Liver (tissue), 9 donors: ENCODE results near the gene FAN1. TPM values are rescaled to one million over a fixed set of nuclear protein-coding genes. Genes with fewer than 3 reads are reported as not detected.

Experiments used
- DNase-seq: peaks from one replicate; pipeline ENCODE4 v3.0.0-alpha.2; 2017; ENCODE audit warnings: low spot score
- H3K27ac ChIP-seq, 2 donors: one replicate each; pipeline ENCODE4 v1.7.0; 2013; ENCODE audit warnings: inconsistent platforms in 2 of 2, low read length in 2 of 2, control low read depth in 1 of 2, low read depth in 1 of 2, mild to moderate bottlenecking in 1 of 2
- H3K27me3 ChIP-seq, 4 donors: one replicate each; pipeline versions ENCODE4 v1.6.1 to v1.7.0; 2013; ENCODE audit warnings: low read length in 3 of 4, inconsistent platforms in 1 of 4, mild to moderate bottlenecking in 1 of 4, moderate library complexity in 1 of 4; ENCODE audit not compliant: control insufficient read depth in 4 of 4, insufficient read depth in 4 of 4
- H3K36me3 ChIP-seq, 4 donors: one replicate each; pipeline versions ENCODE4 v1.6.1 to v1.7.0; 2013; ENCODE audit warnings: low read length in 3 of 4, mild to moderate bottlenecking in 3 of 4, low read depth in 1 of 4, moderate library complexity in 1 of 4; ENCODE audit not compliant: control insufficient read depth in 4 of 4, insufficient read depth in 3 of 4
- H3K4me1 ChIP-seq, 4 donors: one replicate each; pipeline versions ENCODE4 v1.6.1 to v1.7.0; 2013; ENCODE audit warnings: low read length in 3 of 4, mild to moderate bottlenecking in 3 of 4, moderate library complexity in 1 of 4; ENCODE audit not compliant: control insufficient read depth in 4 of 4, insufficient read depth in 4 of 4
- H3K4me3 ChIP-seq, 3 donors: one replicate each; pipeline versions ENCODE4 v1.6.1 to v1.7.0; 2013; ENCODE audit warnings: low read length in 3 of 3, control low read depth in 1 of 3, low read depth in 1 of 3, mild to moderate bottlenecking in 1 of 3
- H3K9ac ChIP-seq, 2 donors: one replicate each; pipeline ENCODE4 v1.7.0; 2013; ENCODE audit warnings: low read length in 2 of 2, mild to moderate bottlenecking in 2 of 2, moderate library complexity in 2 of 2, control low read depth in 1 of 2, low read depth in 1 of 2
- H3K9me3 ChIP-seq, 4 donors: one replicate each; pipeline versions ENCODE4 v1.6.1 to v1.7.0; 2013; ENCODE audit warnings: low read length in 3 of 4; ENCODE audit not compliant: control insufficient read depth in 4 of 4
- ATF3 ChIP-seq: IDR thresholded peaks from 2 replicates; pipeline ENCODE4 v1.6.1; 2016; ENCODE audit warnings: antibody characterized with exemption
- CTCF ChIP-seq: fragments of 150-350 bp; IDR thresholded peaks from 2 replicates; pipeline ENCODE4 v1.5.1; 2017; ENCODE audit warnings: improper control_type of control experiment, low read depth, low read length; ENCODE audit not compliant: missing input control
- EGR1 ChIP-seq, 2 donors: IDR thresholded peaks; 2 replicates each; pipeline ENCODE4 v1.6.1; 2016 to 2018; ENCODE audit warnings: antibody characterized with exemption in 2 of 2, low read depth in 2 of 2
- FOXA1 ChIP-seq: IDR thresholded peaks from 2 replicates; pipeline ENCODE4 v1.6.1; 2016; ENCODE audit warnings: antibody characterized with exemption
- FOXA2 ChIP-seq: IDR thresholded peaks from 2 replicates; pipeline ENCODE4 v1.6.1; 2016; ENCODE audit warnings: antibody characterized with exemption
- GABPA ChIP-seq, 2 donors: IDR thresholded peaks in 1 of 2; conservative IDR thresholded peaks in 1 of 2; 2 replicates each; pipeline ENCODE4 v1.6.1; 2016; ENCODE audit warnings: antibody characterized with exemption in 2 of 2, mild to moderate bottlenecking in 1 of 2, moderate library complexity in 1 of 2
- HNF4A ChIP-seq, 2 donors: conservative IDR thresholded peaks; 2 replicates each; pipeline ENCODE4 v1.6.1; 2016; ENCODE audit warnings: antibody characterized with exemption in 2 of 2, mild to moderate bottlenecking in 2 of 2
- HNF4G ChIP-seq: IDR thresholded peaks from 2 replicates; pipeline ENCODE4 v1.6.1; 2016; ENCODE audit warnings: antibody characterized with exemption
- MAX ChIP-seq: IDR thresholded peaks from 2 replicates; pipeline ENCODE4 v1.6.1; 2016; ENCODE audit warnings: antibody characterized with exemption
- NR2F2 ChIP-seq: IDR thresholded peaks from 2 replicates; pipeline ENCODE4 v1.6.1; 2016; ENCODE audit warnings: antibody characterized with exemption
- RAD21 ChIP-seq, 2 donors: IDR thresholded peaks; 2 replicates each; pipeline ENCODE4 v1.6.1; 2016; ENCODE audit warnings: antibody characterized with exemption in 2 of 2, mild to moderate bottlenecking in 2 of 2
- REST ChIP-seq: IDR thresholded peaks from 2 replicates; pipeline ENCODE4 v1.6.1; 2016; ENCODE audit warnings: antibody characterized with exemption, mild to moderate bottlenecking
- RXRA ChIP-seq, 2 donors: IDR thresholded peaks; 2 replicates each; pipeline ENCODE4 v1.6.1; 2017 to 2018; ENCODE audit warnings: antibody characterized with exemption in 2 of 2, mild to moderate bottlenecking in 1 of 2
- SP1 ChIP-seq: IDR thresholded peaks from 2 replicates; pipeline ENCODE4 v1.6.1; 2018; ENCODE audit warnings: antibody characterized with exemption, mild to moderate bottlenecking
- TAF1 ChIP-seq: conservative IDR thresholded peaks from 2 replicates; pipeline ENCODE4 v1.6.1; 2016; ENCODE audit warnings: antibody characterized with exemption, mild to moderate bottlenecking
- YY1 ChIP-seq: IDR thresholded peaks from 2 replicates; pipeline ENCODE4 v1.6.1; 2016; ENCODE audit warnings: antibody characterized with exemption, mild to moderate bottlenecking
- WGBS: extraction: QIAGEN DNeasy Blood & Tissue Kit; methylation state at CpG from one replicate; pipeline ENCODE4 v1.1.7; 2013; 5-methylcytosine and 5-hydroxymethylcytosine counted together
- polyA plus RNA-seq, 2 donors: library from polyadenylated mRNA; stranded (reverse) in 1 of 2; unstranded in 1 of 2; fragments of 200-250 nt in 1 of 2; fragments of >200 nt in 1 of 2; fragmentation: Nextera tagmentation in 1 of 2; extraction: Ambion mirVana in 1 of 2; gene quantifications; one replicate each; pipeline versions ENCODE4 v1.2.1 to v1.2.3, GENCODE V29; 2013 to 2015
- total RNA-seq, 2 donors: library from RNA; depleted of rRNA; stranded (reverse); fragments of >200 nt; gene quantifications; one replicate each; pipeline ENCODE4 v1.2.3, GENCODE V29; 2014
- donor health status: healthy.
- donor health status: healthy.
- donor health status: healthy.
- donor health status: healthy.
- donor health status: healthy.

Gene FAN1
- total and polyA plus RNA-seq, 4 donors, result 5.2 to 17.1 (median 7.5) TPM

GRCh38 chr15:30962079-30962478, 58.4 kb downstream of the FAN1 start:
- Histone ChIP-seq H3K36me3 (peaks cover 5 to 67% (median 48%) of the 10 kb centered on the region in 4 donors), H3K9me3 (no peaks in the 10 kb centered on the region), H3K4me3 (no peak overlapping the region), H3K27ac (no peak overlapping the region), H3K27me3 (no peaks in the 10 kb centered on the region), H3K9ac (no peak overlapping the region), H3K4me1 (no peaks in the 10 kb centered on the region)
- no peak for TF ChIP-seq RAD21 (IDR thresholded peaks at IDR 0.05)
- TF ChIP-seq NR2F2, result no peak
- TF ChIP-seq MAX, result no peak
- no peak for TF ChIP-seq EGR1 (IDR thresholded peaks at IDR 0.05; ENCODE audit: low read depth in 2 of 2)
- no peak for TF ChIP-seq FOXA1
- no peak for TF ChIP-seq FOXA2
- no peak for TF ChIP-seq ATF3
- no peak for TF ChIP-seq REST
- TF ChIP-seq HNF4A (conservative IDR thresholded peaks at IDR 0.05), result no peak
- no peak for TF ChIP-seq SP1
- no peak for TF ChIP-seq CTCF
- TF ChIP-seq GABPA (IDR thresholded peaks at IDR 0.05 in 1 of 2, conservative IDR thresholded peaks at IDR 0.05 in 1 of 2), result no peak
- no peak for TF ChIP-seq YY1
- TF ChIP-seq RXRA (IDR thresholded peaks at IDR 0.05), result no peak
- TF ChIP-seq TAF1, result no peak
- DNase-seq, result no peak

GRCh38 chr15:30962659-30963058, 58.9 kb downstream of the FAN1 start:
- DNase-seq, result no peak
- Histone ChIP-seq H3K27me3 (no peaks in the 10 kb centered on the region), H3K36me3 (peaks cover 4 to 62% (median 49%) of the 10 kb centered on the region in 4 donors), H3K9ac (no peak overlapping the region), H3K9me3 (no peaks in the 10 kb centered on the region), H3K4me1 (no peaks in the 10 kb centered on the region), H3K4me3 (no peak overlapping the region), H3K27ac (no peak overlapping the region)
- TF ChIP-seq YY1, result no peak
- no peak for TF ChIP-seq HNF4A (conservative IDR thresholded peaks at IDR 0.05)
- TF ChIP-seq RAD21 (IDR thresholded peaks at IDR 0.05), result no peak
- TF ChIP-seq HNF4G, result no peak
- TF ChIP-seq FOXA2, result no peak
- TF ChIP-seq CTCF, result no peak
- no peak for TF ChIP-seq FOXA1
- TF ChIP-seq TAF1, result no peak
- 96% methylated on average over 3 of the region's 3 CpGs for WGBS
